ENCODE results near the gene UBE2D2.

UBE2D2 gene

DNA sequence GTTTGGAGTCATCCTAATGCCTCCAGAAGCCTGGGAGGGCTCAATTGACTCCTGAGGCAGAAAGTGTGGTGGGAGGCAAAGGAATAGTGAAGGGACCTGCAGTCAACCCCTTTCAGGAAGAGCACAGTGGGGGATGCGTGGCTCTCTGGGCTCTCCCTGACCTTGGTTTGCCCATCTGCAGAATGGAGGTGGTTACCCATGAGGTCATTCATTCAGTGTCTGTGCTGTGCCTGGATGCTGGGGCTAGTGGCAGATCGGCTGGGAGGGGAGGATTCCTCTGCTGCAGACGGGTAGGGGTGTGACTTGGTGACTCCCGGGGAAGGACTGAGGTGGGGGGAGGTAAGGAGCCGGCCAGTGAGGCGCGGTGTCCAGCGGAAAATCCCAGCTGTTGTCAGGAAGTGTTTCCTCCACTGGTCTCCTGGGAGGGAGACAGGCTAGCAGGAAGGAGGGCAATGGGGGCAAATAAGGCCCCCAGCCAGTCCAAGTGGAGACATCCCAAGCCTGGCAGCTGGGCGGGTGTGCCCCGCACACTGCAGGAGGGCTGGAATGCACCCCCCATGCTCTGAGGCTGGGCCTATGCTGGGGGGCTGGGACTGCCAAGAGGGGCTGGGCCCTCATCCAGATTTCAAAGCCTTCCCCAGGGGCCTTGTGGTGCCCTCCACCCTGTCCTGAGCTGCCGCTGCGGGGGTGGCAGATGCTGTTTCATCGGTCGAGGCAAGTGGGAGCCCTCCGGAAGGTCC, 98.0 kb downstream of the UBE2D2 start:
- DNase-seq (ENCODE audit: insufficient read length, low spot score) = no peak
- peak; percentile 48 for FAIRE-seq

DNA sequence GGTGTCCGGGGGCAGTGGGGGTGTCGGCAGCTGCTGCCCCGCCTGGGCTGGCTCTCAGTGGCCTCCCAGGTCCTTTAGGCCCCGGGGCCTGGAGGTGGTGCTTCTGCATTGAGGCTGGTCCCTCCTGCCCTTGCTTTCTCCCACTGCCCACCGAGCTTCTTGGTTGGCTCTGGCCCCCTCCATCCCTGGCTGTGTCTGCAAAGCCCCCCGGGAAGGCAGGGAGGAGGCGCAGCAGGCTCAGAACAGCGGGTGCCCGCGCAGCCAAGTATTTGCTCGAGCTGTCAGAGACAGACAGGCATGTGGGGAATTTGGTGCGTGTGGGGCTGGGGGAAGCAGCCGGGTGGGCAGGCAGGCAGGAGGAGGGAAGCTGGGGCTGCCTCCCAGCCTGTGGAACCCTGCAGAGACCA, 98.6 kb downstream of the UBE2D2 start:
- FAIRE-seq (no peak), DNase-seq (ENCODE audit: insufficient read length, low spot score) (no peak)

DNA sequence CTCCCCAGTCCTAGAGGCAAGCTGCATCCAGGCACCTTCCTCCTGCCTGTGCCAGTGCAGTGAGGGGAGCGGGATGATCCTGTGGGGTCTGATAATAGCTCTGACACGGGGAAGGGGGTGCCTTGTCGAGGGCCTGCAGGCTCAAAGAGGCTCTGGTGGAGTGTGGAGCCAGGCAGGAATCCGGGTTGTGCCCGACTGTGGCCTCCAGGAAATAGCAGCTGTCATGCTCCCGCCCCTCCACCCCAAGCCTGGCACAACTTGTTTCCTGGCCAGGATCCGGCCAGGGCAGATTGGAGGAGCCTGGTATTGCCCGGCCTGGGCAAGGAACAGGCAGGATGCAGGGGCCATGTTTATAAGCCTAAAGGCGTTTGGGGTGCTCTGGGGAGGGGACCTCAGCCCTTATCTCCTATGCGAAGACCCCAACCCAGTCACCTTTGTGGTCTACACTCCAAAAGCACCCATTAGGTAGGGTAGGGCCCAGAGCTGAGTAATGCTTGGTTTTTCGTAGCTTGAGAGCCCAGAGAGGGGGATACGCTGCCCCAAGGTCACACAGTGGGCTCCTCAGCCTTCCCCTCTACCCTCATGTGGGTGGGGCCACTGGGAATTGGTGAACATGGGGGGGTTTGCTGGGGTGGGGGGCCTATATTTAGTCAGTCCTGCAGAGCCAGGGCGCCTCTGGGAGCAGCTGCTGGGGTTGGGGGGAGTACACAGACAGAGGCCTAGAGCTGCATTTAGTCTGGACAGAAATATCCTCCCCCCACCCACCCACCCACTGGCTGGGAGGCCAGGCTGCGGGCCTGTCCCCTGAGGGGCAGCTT, 99.2 kb downstream of the UBE2D2 start:
- FAIRE-seq (no peak), DNase-seq (ENCODE audit: insufficient read length, low spot score) (peak; percentile 59)

DNA sequence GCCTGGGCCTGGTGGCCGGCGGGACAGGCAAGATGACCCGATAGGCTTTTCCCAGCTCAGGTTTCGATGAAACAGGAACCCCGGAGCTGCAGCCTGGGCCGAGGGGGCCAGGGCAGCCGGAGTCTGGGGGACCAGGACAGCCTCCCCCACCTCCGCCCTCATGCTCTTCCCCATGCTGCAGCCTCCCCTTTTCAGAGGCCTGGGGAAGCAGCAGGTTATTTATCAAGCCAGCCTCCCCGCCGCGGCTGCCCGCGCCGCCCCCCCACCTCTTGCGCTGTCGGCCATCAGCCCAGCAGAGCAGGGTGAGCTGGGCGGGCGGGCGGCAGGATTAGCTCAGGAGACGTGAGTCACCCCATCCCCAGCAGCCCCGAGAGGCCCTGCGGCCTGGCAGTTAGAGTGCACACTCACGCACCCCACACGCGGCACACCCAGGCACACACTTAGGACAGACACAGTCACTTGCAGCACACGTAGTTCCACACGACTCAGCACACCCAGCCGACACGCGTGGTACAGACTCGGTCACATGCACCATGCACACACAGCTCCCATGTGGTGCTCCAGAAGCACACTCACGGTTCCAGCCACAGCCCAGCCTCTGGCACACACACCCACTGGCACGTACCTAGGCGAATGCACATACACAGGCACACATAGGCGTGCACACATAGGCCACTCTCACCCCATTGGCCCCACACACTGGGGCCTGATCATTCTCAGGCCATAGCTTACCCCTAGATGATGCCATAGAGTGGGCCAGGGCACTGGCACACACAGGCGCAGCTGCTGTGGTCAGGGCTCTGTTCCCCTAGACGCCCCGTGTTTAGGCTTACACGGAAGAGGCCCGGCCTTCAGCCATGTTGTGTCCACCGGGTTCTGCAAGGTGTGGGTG, 100.0 kb downstream of the UBE2D2 start:
- peak; percentile 88 for DNase-seq (ENCODE audit: insufficient read length, low spot score)
- peak; percentile 90 for FAIRE-seq

DNA sequence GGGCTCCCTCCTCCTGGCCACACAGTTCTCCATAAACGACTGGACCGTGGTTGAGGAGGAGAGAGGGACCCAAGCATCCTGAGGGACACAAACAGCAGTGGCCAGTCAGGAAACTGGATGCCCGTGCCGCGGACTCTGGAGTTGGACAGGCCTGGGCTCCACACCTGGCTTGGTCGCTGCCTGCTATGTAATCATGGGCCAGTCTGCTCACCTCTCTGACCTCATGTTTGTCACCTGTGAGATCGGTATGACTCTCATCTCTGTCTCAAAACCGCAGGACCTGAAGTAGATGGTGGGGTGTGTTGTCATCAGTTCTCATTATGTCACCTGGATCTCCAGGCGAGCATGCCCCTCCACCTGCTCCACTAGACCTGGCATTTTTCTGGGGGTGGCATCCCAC, 101.5 kb downstream of the UBE2D2 start:
- FAIRE-seq (no peak), DNase-seq (ENCODE audit: insufficient read length, low spot score) (no peak)

DNA sequence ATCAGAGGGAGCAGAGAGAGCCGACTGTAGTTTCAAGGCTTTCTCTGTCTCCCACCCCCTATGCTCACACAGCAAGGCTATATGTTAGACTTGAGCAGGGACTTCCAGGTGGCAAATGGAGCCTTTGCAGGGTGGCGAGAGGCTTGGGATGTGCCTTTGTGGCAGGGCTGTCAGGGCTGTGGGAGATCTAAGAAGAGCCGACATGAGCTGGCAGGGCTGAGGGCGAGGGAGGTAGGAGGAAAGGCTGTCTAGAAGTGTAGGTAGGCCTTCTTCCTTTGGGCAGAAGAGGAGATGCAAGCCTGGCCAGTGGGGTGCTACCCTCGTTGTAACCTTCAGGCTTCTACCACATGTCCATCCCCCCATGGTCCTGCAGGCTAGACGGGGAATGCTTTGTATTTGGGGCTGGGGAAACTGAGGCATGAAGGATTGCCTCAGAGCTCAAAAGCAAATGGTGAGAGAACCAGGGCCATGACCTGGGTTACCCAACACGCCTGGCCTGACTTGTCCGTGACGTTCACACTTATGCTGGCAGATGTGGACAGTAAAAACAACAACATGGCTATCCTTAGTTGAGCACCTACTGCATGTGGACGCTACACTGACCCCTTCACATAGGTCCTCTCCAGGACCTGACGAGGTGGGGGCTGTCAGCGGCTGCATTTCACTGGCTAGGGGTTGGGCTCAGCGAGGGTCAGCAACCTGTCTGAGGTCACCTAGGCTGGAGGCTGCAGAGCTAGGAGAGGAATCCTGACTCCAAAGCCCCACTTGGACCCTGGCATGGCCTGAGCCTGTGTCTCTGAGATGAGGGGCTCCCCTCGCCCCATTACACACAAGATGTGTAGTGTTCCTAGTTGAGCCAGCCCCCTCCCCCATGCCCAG, 102.3 kb downstream of the UBE2D2 start:
- no peak for DNase-seq (ENCODE audit: insufficient read length, low spot score)
- no peak for FAIRE-seq

DNA sequence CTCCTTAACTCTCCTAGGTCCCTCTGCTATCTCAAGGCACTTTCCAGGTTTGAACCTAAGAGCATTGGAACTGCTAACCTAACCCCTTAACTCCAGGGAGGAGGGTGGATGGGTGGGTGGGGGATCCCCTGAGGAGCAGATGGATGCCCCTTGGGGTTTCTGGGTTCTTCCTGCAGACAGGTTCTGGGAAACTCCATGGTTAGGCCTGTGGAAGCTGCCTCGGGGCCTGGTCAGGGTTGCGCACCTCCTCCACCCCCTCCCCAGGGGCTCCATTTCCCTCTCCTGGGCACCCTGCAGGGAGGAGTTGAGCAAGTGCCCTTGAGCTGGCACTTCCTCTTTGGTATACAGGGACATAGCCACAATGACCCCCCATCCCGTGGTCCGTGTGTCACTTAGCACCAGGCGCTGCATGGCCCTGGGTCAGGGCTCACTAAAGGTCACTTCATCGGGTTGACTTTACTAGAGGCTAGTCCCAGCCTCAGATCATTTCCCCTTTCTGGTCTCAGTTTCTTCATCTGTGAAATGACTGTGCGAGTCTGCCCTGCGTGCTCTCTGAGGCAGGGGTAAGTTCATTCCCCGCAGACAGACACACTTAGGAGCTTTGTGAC, 103.1 kb downstream of the UBE2D2 start:
- DNase-seq (ENCODE audit: insufficient read length, low spot score) (no peak), FAIRE-seq (no peak)

DNA sequence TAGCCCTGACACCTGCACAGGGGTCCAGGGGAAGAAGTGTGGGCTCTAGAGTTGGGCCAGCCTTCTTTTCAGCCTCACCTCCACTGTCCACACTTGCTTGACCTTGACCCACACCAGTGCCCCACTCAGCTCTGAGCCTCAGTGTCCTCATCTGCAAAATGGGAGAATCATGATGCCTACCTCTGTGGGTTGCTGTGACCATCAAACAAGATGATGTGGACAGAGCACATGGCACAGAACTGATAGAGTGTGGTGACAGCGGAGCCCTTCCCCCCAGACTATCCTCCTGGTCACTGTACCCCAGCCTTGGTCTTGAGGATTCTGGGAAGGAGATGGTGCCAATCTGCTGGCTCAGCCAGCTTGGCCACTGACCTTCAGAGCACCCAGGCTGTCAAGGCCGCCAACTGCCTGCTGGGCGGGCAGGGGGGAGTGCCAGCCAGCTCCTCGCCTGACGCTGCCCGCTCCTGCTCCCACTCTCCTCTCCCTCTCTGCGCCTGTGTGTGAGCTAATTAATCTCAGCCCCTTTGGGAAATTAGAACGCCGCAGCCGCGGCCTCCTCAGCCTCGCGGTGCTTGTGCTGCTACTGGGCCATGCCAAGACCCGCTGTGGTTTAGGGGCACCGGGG, 103.7 kb downstream of the UBE2D2 start:
- DNase-seq (ENCODE audit: insufficient read length, low spot score) = no peak
- FAIRE-seq = no peak

DNA sequence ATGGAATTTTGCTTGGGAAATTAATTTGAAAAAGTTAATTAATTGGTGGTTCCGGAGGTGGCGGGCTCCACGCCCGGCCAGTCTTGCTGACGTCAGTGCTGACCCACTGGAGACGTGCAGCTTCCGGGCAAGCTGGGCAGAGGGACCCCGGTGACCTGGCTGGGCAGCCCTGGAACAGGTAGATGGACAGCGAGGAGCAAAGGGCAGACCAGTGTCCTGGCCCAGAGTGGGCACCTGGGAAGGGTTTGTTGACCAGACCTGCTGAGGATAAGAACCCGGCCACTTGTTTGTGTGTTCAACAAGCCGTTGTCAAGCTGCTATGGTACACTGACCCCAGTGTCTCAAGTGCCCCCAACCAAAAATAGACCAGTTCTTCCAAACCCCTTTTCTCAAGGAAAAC, 104.5 kb downstream of the UBE2D2 start:
- FAIRE-seq (no peak), DNase-seq (ENCODE audit: insufficient read length, low spot score) (no peak)

DNA sequence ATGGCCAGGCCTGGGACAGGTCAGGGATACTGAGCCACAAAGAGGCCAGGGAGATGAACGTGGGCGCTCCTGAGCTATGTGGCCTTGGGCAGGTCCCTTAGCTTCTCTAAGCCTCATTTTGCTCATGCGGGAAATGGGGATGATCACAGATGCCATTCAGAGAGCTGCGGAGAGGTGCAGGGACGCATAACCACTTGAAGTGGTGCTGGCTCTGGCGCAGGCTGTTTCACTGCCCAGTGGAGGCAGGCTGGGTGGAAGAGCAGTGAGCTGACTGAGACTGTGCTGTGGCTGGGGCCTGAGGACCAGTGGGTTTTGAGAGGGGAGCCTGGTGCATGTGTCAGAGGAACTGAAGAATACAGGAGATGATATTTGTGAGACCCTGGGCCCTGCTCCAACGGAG, 105.4 kb downstream of the UBE2D2 start:
- FAIRE-seq (no peak), DNase-seq (ENCODE audit: insufficient read length, low spot score) (no peak)

DNA sequence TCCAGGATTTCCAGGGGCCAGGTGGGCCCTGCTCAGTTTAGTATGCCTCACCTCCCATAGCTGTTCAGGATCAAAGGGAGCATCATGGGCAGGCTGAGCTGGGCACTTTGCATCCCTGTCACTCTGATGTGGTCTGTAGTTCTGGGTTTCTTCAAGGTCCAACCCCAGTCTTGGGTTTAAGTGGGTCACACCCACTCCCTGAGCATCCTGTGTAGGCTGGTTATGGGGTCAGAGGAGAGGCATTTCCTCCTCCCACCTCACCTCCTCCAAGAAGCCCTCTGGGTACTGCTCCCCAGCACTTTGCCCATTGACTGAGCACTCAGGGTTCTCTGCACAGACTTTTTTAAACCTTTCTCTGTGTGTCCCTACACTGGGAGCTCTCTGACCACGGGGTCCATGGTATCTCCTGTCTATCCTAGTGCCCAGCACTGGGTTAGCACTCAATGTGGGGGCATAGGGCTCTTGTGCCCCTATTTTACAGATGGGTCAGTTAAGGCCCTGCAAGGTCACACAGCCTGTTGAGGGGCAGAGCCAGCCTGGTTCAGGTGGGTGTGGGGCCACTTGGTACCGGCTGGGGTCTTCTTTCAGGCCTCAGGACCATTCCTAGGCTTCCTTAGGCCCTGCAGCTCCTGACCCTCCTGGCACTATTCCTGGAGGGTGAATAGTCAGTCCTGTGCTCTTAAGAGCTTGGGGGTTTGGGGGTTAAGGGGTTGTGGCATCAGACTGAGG, 106.0 kb downstream of the UBE2D2 start:
- FAIRE-seq (no peak), DNase-seq (ENCODE audit: insufficient read length, low spot score) (no peak)

DNA sequence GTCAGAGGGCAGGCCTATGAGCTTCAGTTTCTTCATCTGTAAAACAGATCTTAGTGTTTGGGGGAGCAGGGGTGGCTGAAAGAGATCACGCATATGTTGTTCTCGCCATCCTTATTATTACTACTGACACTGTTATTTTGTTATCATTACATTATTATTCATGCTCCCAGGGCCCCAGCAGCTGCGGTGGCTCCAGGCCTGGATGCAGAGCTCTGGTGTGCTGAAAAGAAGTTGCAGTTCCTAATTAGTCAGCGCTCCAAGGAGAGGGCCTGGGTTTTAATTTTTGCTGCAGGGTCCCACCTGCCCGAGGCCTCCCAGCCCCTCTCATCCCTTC, 106.6 kb downstream of the UBE2D2 start:
- no peak for DNase-seq (ENCODE audit: insufficient read length, low spot score)
- no peak for FAIRE-seq

DNA sequence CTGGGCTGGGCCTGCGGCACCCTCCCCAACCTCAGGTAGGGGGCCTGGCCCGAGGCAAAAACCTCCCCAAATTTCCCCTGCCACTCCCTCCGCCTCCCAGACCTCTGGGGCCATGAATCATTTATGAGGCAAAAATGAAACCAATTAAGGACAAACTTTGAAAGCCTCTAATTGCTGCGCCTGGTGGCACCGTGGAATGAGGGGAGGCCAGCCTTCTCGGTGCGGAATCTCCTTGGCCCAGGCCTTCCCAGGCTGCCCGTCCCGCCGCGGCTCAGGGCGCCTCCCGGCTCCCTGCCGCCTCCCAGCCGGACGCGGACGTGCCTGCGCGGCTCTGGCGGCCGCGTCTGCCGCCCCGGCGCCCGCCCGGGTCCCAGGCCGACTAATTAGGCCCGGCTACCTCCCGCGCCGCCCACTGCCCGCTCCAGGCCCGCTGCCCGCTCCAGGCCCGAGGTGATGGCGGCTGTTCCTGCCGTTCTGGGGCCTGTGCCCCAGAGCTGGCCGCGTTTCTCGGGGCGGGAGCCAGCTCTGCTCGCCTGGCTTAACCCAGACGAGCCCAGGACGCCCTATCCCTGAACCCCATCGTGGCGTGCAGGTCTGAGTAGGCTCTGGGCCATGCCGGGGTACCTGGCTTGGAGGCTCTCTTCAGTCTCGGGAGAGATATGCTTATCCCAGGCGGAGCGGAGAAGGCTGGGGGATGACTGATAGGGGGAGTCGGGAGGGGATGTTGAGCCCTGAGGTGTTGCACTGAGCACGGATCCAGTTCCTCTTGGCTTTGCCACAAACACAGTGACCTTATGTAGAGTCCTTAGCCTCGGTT, 107.1 kb downstream of the UBE2D2 start:
- FAIRE-seq (peak; percentile 51), DNase-seq (ENCODE audit: insufficient read length, low spot score) (no peak)

DNA sequence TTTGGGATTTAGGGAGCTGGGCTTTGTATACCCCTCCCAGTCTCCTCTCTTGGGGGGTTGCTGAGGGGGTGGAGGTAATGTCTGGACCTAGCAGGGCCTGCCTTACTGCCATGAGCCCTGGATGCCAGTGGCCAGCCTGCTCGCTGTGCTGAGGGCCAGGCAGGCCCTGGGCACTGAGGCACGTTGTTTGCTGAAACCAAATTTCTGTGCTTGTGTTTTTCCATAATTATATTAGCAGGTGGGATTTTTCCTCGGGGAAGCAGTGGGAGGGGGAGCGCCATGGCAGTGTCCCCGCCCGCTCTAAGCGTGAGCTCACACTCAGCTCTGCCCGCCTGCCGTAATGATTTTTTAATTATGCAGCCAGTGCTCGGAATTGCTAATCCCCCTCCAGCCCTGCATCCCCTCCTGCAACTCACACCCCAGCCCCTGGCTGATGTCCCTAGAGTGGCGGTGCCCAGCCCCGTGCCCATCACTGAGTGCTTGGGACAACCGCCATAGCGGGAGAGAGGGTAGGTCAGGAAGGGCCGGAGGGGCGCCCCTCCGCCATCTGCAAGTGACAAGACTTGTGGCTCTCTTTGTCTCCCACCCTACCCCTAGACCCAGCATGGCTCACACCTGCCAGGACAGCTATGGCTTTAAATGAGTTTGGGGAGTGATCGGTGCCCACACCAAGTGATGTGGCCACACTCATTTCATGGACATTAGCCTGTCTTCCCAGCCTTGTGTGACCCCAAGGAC, 108.0 kb downstream of the UBE2D2 start:
- FAIRE-seq (no peak), DNase-seq (ENCODE audit: insufficient read length, low spot score) (no peak)

DNA sequence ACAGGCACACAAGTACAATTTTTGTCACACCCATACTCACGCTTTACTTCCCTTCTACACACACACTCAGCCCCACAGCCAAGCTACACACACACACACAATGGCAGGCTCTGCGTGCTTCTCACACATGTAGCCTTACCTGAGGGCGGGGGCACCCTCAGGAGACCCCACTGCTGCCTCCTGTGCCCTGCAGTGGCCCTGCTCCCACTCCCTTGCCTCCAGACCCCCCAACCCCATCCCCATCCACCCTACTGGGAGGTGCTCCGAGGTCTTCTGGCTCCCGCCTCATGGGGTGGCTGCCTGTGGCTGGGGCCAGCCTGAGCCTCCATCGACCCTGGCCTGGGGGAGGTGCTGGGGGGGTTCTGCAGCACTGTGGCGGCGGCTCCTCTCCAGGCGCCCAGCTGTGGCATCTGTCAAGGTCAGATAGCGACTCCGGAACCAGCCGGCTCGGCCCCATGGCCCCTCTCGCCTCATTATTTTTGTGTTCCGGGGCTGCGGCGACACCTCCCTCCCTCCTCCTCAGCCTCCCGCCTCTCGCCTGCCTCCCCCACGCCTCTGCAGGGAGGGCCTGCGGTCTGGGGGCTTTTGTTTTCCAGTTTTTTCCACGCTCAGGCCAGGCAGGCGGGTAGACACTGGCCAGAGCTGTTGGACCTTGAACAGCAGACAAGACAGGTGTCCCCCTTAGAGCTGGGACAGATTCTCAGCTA, 108.7 kb downstream of the UBE2D2 start:
- FAIRE-seq (no peak), DNase-seq (ENCODE audit: insufficient read length, low spot score) (no peak)

DNA sequence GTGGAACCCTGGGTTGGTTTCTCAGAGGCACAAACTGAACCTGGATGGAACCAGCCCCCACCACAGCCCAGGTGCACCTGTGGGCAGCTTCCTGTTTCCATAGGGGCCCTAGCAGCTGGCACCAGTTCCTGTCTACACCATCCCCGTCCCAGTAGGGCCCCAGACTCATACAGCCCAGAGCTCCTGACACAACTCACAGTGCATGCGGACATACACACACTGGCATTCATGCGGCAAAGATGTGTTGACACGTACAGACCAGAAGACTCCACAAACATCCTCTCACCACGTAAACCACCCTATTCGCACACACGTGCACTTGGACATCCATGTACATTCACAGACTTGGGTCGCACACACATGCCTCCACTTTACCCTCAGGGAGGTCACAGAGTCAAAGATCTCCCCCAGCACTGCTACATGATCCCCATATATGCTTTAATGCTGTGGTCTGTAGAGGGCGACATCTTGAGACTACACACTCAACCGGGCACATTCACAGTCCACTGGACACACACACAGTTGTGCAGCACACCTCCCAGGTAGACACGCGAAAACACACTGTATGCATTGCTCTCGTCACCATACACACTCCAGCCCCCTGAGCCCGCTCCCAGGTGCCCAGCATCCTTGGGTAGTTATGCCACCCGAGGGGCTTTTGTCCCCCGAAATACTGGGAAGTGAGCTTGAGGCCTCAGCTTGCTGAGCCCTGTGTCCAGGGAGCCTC, 109.4 kb downstream of the UBE2D2 start:
- FAIRE-seq (peak; percentile 9), DNase-seq (ENCODE audit: insufficient read length, low spot score) (no peak)
